K562 (cell line): Measurements from ENCODE around the gene TMEM203. TPM values are rescaled to one million over a fixed set of nuclear protein-coding genes. Genes with fewer than 3 reads are reported as not detected.

Source experiments
- ATAC-seq: fragments of 200-7000 bp; cut with Tn5 transposase; 3 replicates; pipeline ENCODE4 v1.9.1; 2020; ENCODE audit warnings: moderate library complexity
- BruUV-seq: library from RNA; stranded (reverse); fragments of 400-500 nt; replicated peaks from 2 replicates; lab custom pipeline; 2021; lab: Mats Ljungman, UMichigan
- CTCF ChIA-PET: fragments of 300-600 bp; formaldehyde crosslinking; extraction: SDS; loops from one replicate; lab custom pipeline; 2021; ENCODE audit warnings: low intra/inter-chr PET ratio; lab: Yijun Ruan, JAX
- POLR2A ChIA-PET: fragments of 300-600, 350-650 bp; sonication (Branson Sonifier 250); formaldehyde crosslinking; extraction: SDS; loops from one replicate; lab custom pipeline; 2021; ENCODE audit warnings: antibody characterized with exemption, inconsistent platforms; lab: Yijun Ruan, JAX
- DNase-seq, 4 experiments: peaks; one replicate each; pipeline versions ENCODE4 v3.0.0 to v3.0.0-alpha.2; 2011 to 2018; ENCODE audit warnings: low spot score in 3 of 4, mixed read lengths in 3 of 4; ENCODE audit errors: extremely low read depth in 1 of 4
- FAIRE-seq: peaks from 2 replicates; lab custom pipeline; 2011; peaks lifted over from hg19 to GRCh38; lab: Jason Lieb, UNC
- H2AFZ ChIP-seq: 2 replicates; pipeline ENCODE4 v1.6.0; 2011; ENCODE audit warnings: low read depth, low read length, control low read depth, inconsistent platforms
- H3K27ac ChIP-seq: fragments of 200-600 bp; 3 replicates; pipeline ENCODE4 v1.8.0; 2011; ENCODE audit warnings: low read depth, mild to moderate bottlenecking, control low read depth, inconsistent platforms, low read length, moderate library complexity, mixed read lengths; ENCODE audit errors: extremely low read depth
- H3K27me3 ChIP-seq, 2 experiments: fragments of 300-600 bp in 1 of 2; 2 replicates in 1 of 2; 3 replicates in 1 of 2; pipeline versions ENCODE4 v1.6.0 to v1.8.0; 2011; ENCODE audit warnings: inconsistent platforms in 2 of 2, low read length in 2 of 2, mild to moderate bottlenecking in 1 of 2, mixed read lengths in 1 of 2, moderate library complexity in 1 of 2; ENCODE audit not compliant: control insufficient read depth in 2 of 2, insufficient read depth in 2 of 2
- H3K36me3 ChIP-seq: fragments of 300-600 bp; 3 replicates; pipeline ENCODE4 v1.8.0; 2011; ENCODE audit warnings: mild to moderate bottlenecking, low read length, inconsistent platforms; ENCODE audit not compliant: control insufficient read depth, insufficient read depth
- H3K4me1 ChIP-seq, 2 experiments: fragments of 200-600 bp in 1 of 2; replicated peaks in 1 of 2; 2 replicates in 1 of 2; 3 replicates in 1 of 2; pipeline versions ENCODE4 v1.5.1 to v1.8.0; 2011; ENCODE audit warnings: inconsistent platforms in 2 of 2, low read length in 2 of 2, mild to moderate bottlenecking in 1 of 2, mixed read lengths in 1 of 2, moderate library complexity in 1 of 2; ENCODE audit not compliant: control insufficient read depth in 2 of 2, insufficient read depth in 2 of 2
- H3K4me2 ChIP-seq: 2 replicates; pipeline ENCODE4 v1.6.1; 2011; ENCODE audit warnings: low read length, control low read depth, inconsistent platforms, mixed read lengths; ENCODE audit not compliant: insufficient read depth
- H3K4me3 ChIP-seq: fragments of 200-600 bp; sonication (generic), shearing (Covaris generic); 2 replicates; pipeline ENCODE4 v1.5.1; 2016; ENCODE audit warnings: control low read depth, inconsistent platforms
- H3K79me2 ChIP-seq: fragments of 200-600 bp; 3 replicates; pipeline ENCODE4 v1.8.0; 2011; ENCODE audit warnings: low read length, inconsistent platforms; ENCODE audit not compliant: control insufficient read depth, insufficient read depth
- H3K9ac ChIP-seq, 2 experiments: 2 replicates each; pipeline versions ENCODE4 v1.6.0 to v1.6.1; 2011; ENCODE audit warnings: low read depth in 2 of 2, low read length in 2 of 2, control low read depth in 1 of 2, inconsistent platforms in 1 of 2, mild to moderate bottlenecking in 1 of 2, mixed read lengths in 1 of 2; ENCODE audit not compliant: insufficient read depth in 1 of 2
- H3K9me1 ChIP-seq: one replicate; pipeline ENCODE4 v1.6.0; 2011; ENCODE audit warnings: inconsistent platforms, mild to moderate bottlenecking, low read length, moderate library complexity; ENCODE audit not compliant: control insufficient read depth, insufficient read depth
- H3K9me3 ChIP-seq: replicated peaks from 2 replicates; pipeline ENCODE4 v1.5.1; 2011; ENCODE audit warnings: low read depth, low read length, inconsistent platforms; ENCODE audit not compliant: control insufficient read depth, insufficient read depth
- H4K20me1 ChIP-seq: replicated peaks from 2 replicates; pipeline ENCODE4 v1.6.1; 2011; ENCODE audit warnings: low read length, inconsistent platforms, mixed read lengths; ENCODE audit not compliant: control insufficient read depth, insufficient read depth
- BDP1 ChIP-seq: IDR thresholded peaks from 3 replicates; pipeline ENCODE4 v1.6.1; 2011; ENCODE audit not compliant: insufficient read length, insufficient read depth
- CXXC5 ChIP-seq: fragments of 250-450 bp; sonication (Bioruptor Pico); IDR thresholded peaks from 2 replicates; pipeline ENCODE4 v1.8.0; 2022; ENCODE audit warnings: inconsistent platforms, mild to moderate bottlenecking, moderate library complexity
- HDAC6 ChIP-seq: IDR thresholded peaks from 2 replicates; pipeline ENCODE4 v1.6.1; 2012; ENCODE audit warnings: low read depth, mild to moderate bottlenecking, control low read depth, inconsistent platforms, low read length, moderate library complexity
- HMG20A ChIP-seq: fragments of 450-650 bp; formaldehyde crosslinking; conservative IDR thresholded peaks from 2 replicates; pipeline ENCODE4 v1.4.0; 2020; ENCODE audit warnings: mild to moderate bottlenecking, mixed read lengths
- HNRNPLL ChIP-seq: fragments of 200-400 bp; formaldehyde crosslinking; IDR thresholded peaks from 2 replicates; pipeline ENCODE4 v1.6.1; 2017; ENCODE audit warnings: low read length, low read depth, mild to moderate bottlenecking; ENCODE audit not compliant: poor library complexity, severe bottlenecking
- NFRKB ChIP-seq: fragments of 450-650 bp; IDR thresholded peaks from 2 replicates; pipeline ENCODE4 v1.6.1; 2016; ENCODE audit warnings: low read depth
- PPARD ChIP-seq: fragments of 250-450 bp; sonication (Bioruptor Pico); IDR thresholded peaks from 2 replicates; pipeline ENCODE4 v1.8.0; 2022; ENCODE audit warnings: inconsistent platforms, mild to moderate bottlenecking, moderate library complexity
- ZNF24 ChIP-seq: fragments of 450-650 bp; IDR thresholded peaks from 2 replicates; pipeline ENCODE4 v1.6.1; 2016
- WGBS: fragments of 100-300 bp; shearing (Covaris generic); methylation state at CpG from one replicate; pipeline ENCODE4 v1.1.6; 2016; ENCODE audit warnings: low coverage, mixed read lengths; ENCODE audit not compliant: insufficient coverage; ENCODE audit errors: missing lambda C conversion rate; 5-methylcytosine and 5-hydroxymethylcytosine counted together
- in situ Hi-C: fragments of 300-500 bp; cut with MboI; formaldehyde crosslinking; loops from 4 replicates; pipeline ENCODE4 v1.15.0; 2018; ENCODE audit warnings: inconsistent platforms, mixed read lengths
- intact Hi-C: fragments of 100-400 bp; cut with micrococcal nuclease; formaldehyde crosslinking; loops from 2 replicates; pipeline ENCODE4 v1.14.2; 2022
- polyA plus RNA-seq, 8 experiments: library from polyadenylated mRNA; depleted of rRNA in 4 of 8; stranded (reverse) in 5 of 8; unstranded in 3 of 8; fragments of >200 nt; fragmentation: Nextera tagmentation in 2 of 8; fragmentation: Illumina TruSeq in 1 of 8; extraction: Ambion mirVana in 2 of 8; extraction: Trizol in 1 of 8; gene quantifications; 2 replicates each; pipeline versions ENCODE4 v1.2.1 to v1.2.3, GENCODE V29; 2011 to 2014; ENCODE audit warnings: inconsistent platforms in 1 of 8, missing spikeins in 1 of 8
- total RNA-seq, 7 experiments: library from RNA; depleted of rRNA in 6 of 7; stranded (reverse); fragments of >200 nt in 6 of 7; fragmentation: Illumina TruSeq in 2 of 7; extraction: Trizol in 2 of 7; gene quantifications; 2 replicates each; pipeline versions ENCODE4 v1.2.1 to v1.2.3, GENCODE V29; 2011 to 2021; ENCODE audit warnings: low replicate concordance in 1 of 7

Gene TMEM203
- total and polyA plus RNA-seq, 9 of the 15 experiments (the other 6 are each of a cell fraction or from before 2014, with no cell fraction given) = 8.8 to 59.5 (median 37.6) TPM

DNA sequence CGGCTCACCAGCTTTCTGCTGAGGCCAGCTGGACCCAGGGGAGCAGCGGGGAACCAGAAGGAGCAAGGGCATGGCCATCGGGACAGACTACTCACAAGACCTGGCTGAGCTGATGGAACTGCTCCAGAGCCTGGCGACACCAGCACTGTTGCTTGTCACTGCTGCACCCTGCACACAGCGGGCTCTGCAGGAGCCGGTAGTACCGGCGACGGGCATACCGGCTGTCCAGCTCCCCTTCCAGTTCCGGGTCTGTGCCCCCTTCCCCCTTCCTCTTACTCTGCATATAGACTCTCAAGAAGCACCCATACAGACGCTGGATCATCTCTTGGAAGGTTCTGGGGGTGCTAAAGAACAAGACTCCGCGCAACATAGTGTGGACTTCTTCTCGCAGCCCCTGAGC, 18.1 kb downstream of the TMEM203 start:
- ChIA-PET POLR2A (interaction anchor here (0.6 to 6.7 kb wide), 7 partner anchors 8 to 89 kb away, joined by 3 to 56 read pairs (median 3); partner anchors contain the start of genes NDOR1, TMEM203, TPRN and TUBB4B), CTCF (interaction anchor here (1.2 to 2.5 kb wide), 2 partner anchors 40 to 49 kb away, joined by 4 to 19 read pairs; partner anchors contain the start of gene RNF224)
- peak overlapping the region; percentile 98 for H3K4me3 ChIP-seq
- in situ Hi-C loops (loop anchor here (5.0 kb wide), 1 partner anchor 40 kb away; the partner anchor contains the start of genes CYSRT1 and RNF224), intact Hi-C loops (no loop called here)
- ATAC-seq (no peak), FAIRE-seq (no peak), DNase-seq (no peak)
- 38% methylated on average over 15 of the region's 15 CpGs for WGBS
- no peaks in the 10 kb centered on the region for H3K27me3 ChIP-seq
- BruUV-seq = no TSS peak
- peaks cover 43% of the 10 kb centered on the region for H3K79me2 ChIP-seq
- no peak overlapping the region; the same call in 2 of the 3 replicates for H3K27ac ChIP-seq
- H3K9me1 ChIP-seq = no peaks in the 10 kb centered on the region
- H3K9me3 ChIP-seq = no peaks in the 10 kb centered on the region
- H3K36me3 ChIP-seq = peaks cover 75% of the 10 kb centered on the region; the same call in 2 of the 3 replicates
- H3K9ac ChIP-seq = peak overlapping the region; percentile 93 to 96
- H3K4me2 ChIP-seq = peak overlapping the region; percentile 98
- peaks cover 20 to 90% of the 10 kb centered on the region in 2 experiments for H3K4me1 ChIP-seq
- TF ChIP-seq NFRKB = no peak
- TF ChIP-seq ZNF24 = no peak
- no peak for TF ChIP-seq BDP1
- TF ChIP-seq CXXC5 = no peak
- no peak for TF ChIP-seq PPARD
- TF ChIP-seq HMG20A (CRISPR knock-in tag) = no peak
- no peak for TF ChIP-seq HDAC6
- no peak for TF ChIP-seq HNRNPLL
- no peak overlapping the region for H2AFZ ChIP-seq
- peaks cover 8% of the 10 kb centered on the region for H4K20me1 ChIP-seq
